DOHH2 (cell line): ENCODE data around the gene TRIM46.

Experiments
- H3F3A ChIP-seq: fragments of 200-600 bp; sonication (generic), shearing (Covaris generic); 2 replicates; pipeline ENCODE4 v1.6.0; 2016; ENCODE audit warnings: antibody characterized with exemption, mild to moderate bottlenecking; ENCODE audit not compliant: control insufficient read depth, insufficient read depth
- H3K27ac ChIP-seq: fragments of 200-600 bp; sonication (generic); 2 replicates; pipeline ENCODE4 v1.5.1; 2014; ENCODE audit warnings: low read depth, mild to moderate bottlenecking, low read length, moderate library complexity
- H3K27me3 ChIP-seq: fragments of 200-600 bp; sonication (generic); 2 replicates; pipeline ENCODE4 v1.6.1; 2014; ENCODE audit warnings: mild to moderate bottlenecking, low read length, mixed read lengths; ENCODE audit not compliant: control insufficient read depth
- H3K36me3 ChIP-seq: fragments of 200-600 bp; sonication (generic); 2 replicates; pipeline ENCODE4 v1.6.1; 2014; ENCODE audit warnings: mild to moderate bottlenecking, low read length, moderate library complexity, mixed read lengths; ENCODE audit not compliant: control insufficient read depth
- H3K4me1 ChIP-seq: fragments of 200-600 bp; sonication (generic); 2 replicates; pipeline ENCODE4 v1.6.1; 2014; ENCODE audit warnings: mild to moderate bottlenecking, low read length, mixed read lengths; ENCODE audit not compliant: control insufficient read depth
- H3K4me2 ChIP-seq: fragments of 200-600 bp; sonication (generic); 2 replicates; pipeline ENCODE4 v1.6.0; 2014; ENCODE audit warnings: mild to moderate bottlenecking, low read length, moderate library complexity
- H3K4me3 ChIP-seq: fragments of 200-600 bp; sonication (generic); 2 replicates; pipeline ENCODE4 v1.5.1; 2014; ENCODE audit warnings: mild to moderate bottlenecking, low read length, mixed read lengths
- H3K79me2 ChIP-seq: fragments of 200-600 bp; sonication (generic); 2 replicates; pipeline ENCODE4 v1.6.1; 2014; ENCODE audit warnings: mild to moderate bottlenecking, low read length, mixed read lengths; ENCODE audit not compliant: control insufficient read depth
- H3K9me2 ChIP-seq: fragments of 200-600 bp; sonication (generic); replicated peaks from 2 replicates; pipeline ENCODE4 v1.6.1; 2014; ENCODE audit warnings: mild to moderate bottlenecking, low read length, mixed read lengths; ENCODE audit not compliant: control insufficient read depth
- H3K9me3 ChIP-seq: fragments of 200-600 bp; sonication (generic); 2 replicates; pipeline ENCODE4 v1.6.1; 2014; ENCODE audit warnings: antibody characterized with exemption, low read length, mixed read lengths; ENCODE audit not compliant: control insufficient read depth, insufficient read depth
- H4K20me1 ChIP-seq: fragments of 200-600 bp; sonication (generic); 2 replicates; pipeline ENCODE4 v1.6.0; 2014; ENCODE audit warnings: low read depth, mild to moderate bottlenecking, antibody characterized with exemption, low read length, moderate library complexity; ENCODE audit not compliant: control insufficient read depth, insufficient read depth
- CTCF ChIP-seq: fragments of 200-600 bp; sonication (generic); IDR thresholded peaks from one replicate; pipeline ENCODE4 v1.5.1; 2014; ENCODE audit warnings: antibody characterized with exemption, mild to moderate bottlenecking, low read depth, low read length; ENCODE audit not compliant: poor library complexity, severe bottlenecking
- EZH2phosphoT487 ChIP-seq: fragments of 200-600 bp; sonication (generic); IDR thresholded peaks from 2 replicates; pipeline ENCODE4 v1.6.1; 2017; ENCODE audit warnings: borderline replicate concordance, mild to moderate bottlenecking, antibody characterized with exemption, low read length, moderate library complexity, mixed read lengths

Gene TRIM46

GRCh38 chr1:155130272-155131006, 43.2 kb upstream of the TRIM46 start:
- H3K4me3 ChIP-seq = no peak overlapping the region
- H3K4me2 ChIP-seq = no peak overlapping the region
- no peaks in the 10 kb centered on the region for H3F3A ChIP-seq
- peaks cover 7% of the 10 kb centered on the region for H3K79me2 ChIP-seq
- H3K9me3 ChIP-seq = no peaks in the 10 kb centered on the region
- H3K9me2 ChIP-seq = no peaks in the 10 kb centered on the region
- TF ChIP-seq EZH2phosphoT487 (no peak), CTCF (no peak)
- H3K36me3 ChIP-seq = peaks cover 2% of the 10 kb centered on the region; the same call in 1 of the 2 replicates
- H3K4me1 ChIP-seq = peaks cover 35% of the 10 kb centered on the region
- H3K27me3 ChIP-seq = peaks cover 43% of the 10 kb centered on the region
- H3K27ac ChIP-seq = no peak overlapping the region
- H4K20me1 ChIP-seq = no peaks in the 10 kb centered on the region

GRCh38 chr1:155131285-155131684, 42.4 kb upstream of the TRIM46 start:
- H3K27ac ChIP-seq = no peak overlapping the region
- H3K4me1 ChIP-seq = peaks cover 35% of the 10 kb centered on the region
- no peak overlapping the region for H3K4me3 ChIP-seq
- no peaks in the 10 kb centered on the region for H3K9me2 ChIP-seq
- no peaks in the 10 kb centered on the region for H3K9me3 ChIP-seq
- peaks cover 2% of the 10 kb centered on the region; the same call in 1 of the 2 replicates for H3K36me3 ChIP-seq
- H4K20me1 ChIP-seq = no peaks in the 10 kb centered on the region
- no peak for TF ChIP-seq CTCF
- no peak for TF ChIP-seq EZH2phosphoT487
- H3K79me2 ChIP-seq = peaks cover 12% of the 10 kb centered on the region
- H3K4me2 ChIP-seq = no peak overlapping the region
- no peaks in the 10 kb centered on the region for H3F3A ChIP-seq
- H3K27me3 ChIP-seq = peaks cover 35% of the 10 kb centered on the region

GRCh38 chr1:155131856-155132255, 41.8 kb upstream of the TRIM46 start:
- Histone ChIP-seq H3K27ac (no peak overlapping the region), H3F3A (peaks cover 2% of the 10 kb centered on the region; the same call in 1 of the 2 replicates)

More at GRCh38 chr1:155131856-155132255, 41.8 kb upstream of the TRIM46 start:
- no peak overlapping the region for H3K4me3 ChIP-seq
- H3K79me2 ChIP-seq = peaks cover 14% of the 10 kb centered on the region
- no peak overlapping the region for H3K4me2 ChIP-seq
- H3K9me3 ChIP-seq = no peaks in the 10 kb centered on the region
- no peak for TF ChIP-seq EZH2phosphoT487
- TF ChIP-seq CTCF = no peak
- peaks cover 34% of the 10 kb centered on the region for H3K4me1 ChIP-seq
- peaks cover 29% of the 10 kb centered on the region for H3K27me3 ChIP-seq
- H4K20me1 ChIP-seq = no peaks in the 10 kb centered on the region
- H3K9me2 ChIP-seq = no peaks in the 10 kb centered on the region
- peaks cover 4% of the 10 kb centered on the region for H3K36me3 ChIP-seq
